ENCODE measurements around the gene PRDM16. TPM values are rescaled to one million over a fixed set of nuclear protein-coding genes. Genes with fewer than 3 reads are reported as not detected.

Gene PRDM16
- total RNA-seq, 1 experiment from 2014 or later: 1.6 TPM

DNA sequence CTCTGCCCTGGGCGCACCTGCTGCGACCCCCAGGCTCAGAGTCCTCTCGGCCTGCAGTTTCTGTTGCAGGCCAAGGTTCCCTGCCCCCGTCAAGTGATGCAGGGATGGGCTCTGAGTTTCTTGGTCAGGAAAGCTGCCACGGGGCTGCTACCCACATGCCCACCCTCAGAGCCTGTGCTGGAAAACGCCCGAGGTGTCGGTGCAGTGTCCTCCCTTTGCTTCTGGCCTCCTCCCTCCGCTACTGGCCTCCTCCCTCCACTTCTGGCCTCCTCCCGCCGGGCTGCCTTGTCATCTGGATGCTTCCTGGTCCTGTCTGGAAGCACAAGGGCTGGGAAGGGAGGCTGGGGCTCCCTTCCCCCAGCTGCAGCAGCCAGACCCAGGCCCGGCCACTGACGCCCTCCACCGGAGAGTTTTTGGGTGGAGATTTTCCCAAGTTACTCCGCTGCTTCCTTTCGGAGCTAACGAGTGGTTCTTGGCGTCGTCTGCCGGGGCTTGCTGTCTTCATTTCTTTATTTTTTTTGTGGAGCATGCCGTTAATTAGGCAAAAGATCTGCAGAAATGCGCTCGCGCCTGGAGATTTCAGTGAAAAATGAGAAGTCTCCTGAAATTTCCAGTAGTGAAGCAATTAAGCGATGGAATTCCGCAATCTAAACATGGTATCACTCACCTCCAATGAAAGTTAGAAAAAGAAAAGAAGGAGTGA is 17.4 kb downstream of the PRDM16 start:
- H3K36me3 Mint-ChIP-seq: no peaks in the 10 kb centered on the region
- H3K4me3 Mint-ChIP-seq: no peak overlapping the region
- ATAC-seq (no peak), DNase-seq (ENCODE audit: low spot score) (no peak)
- H3K27me3 Mint-ChIP-seq (ENCODE audit: low read depth): no peaks in the 10 kb centered on the region
- ChIA-PET POLR2A (no interaction called here), CTCF (no interaction called here)
- TF ChIP-seq EMX1 (CRISPR knock-in tag; IDR thresholded peaks at IDR 0.05) (no peak), IRF2 (CRISPR knock-in tag; IDR thresholded peaks at IDR 0.05; ENCODE audit: borderline replicate concordance, low read depth) (no peak), ZNF232 (CRISPR knock-in tag; IDR thresholded peaks at IDR 0.05) (no peak), ZNF121 (CRISPR knock-in tag; IDR thresholded peaks at IDR 0.05) (no peak), ZNF396 (CRISPR knock-in tag; IDR thresholded peaks at IDR 0.05; ENCODE audit: borderline replicate concordance) (no peak), MXD4 (CRISPR knock-in tag; IDR thresholded peaks at IDR 0.05; ENCODE audit: borderline replicate concordance) (no peak), ZNF317 (CRISPR knock-in tag; IDR thresholded peaks at IDR 0.05; ENCODE audit: borderline replicate concordance, low read depth) (no peak), TP53 (CRISPR knock-in tag; IDR thresholded peaks at IDR 0.05) (no peak), TEAD1 (CRISPR knock-in tag; IDR thresholded peaks at IDR 0.05) (no peak), ZNF219 (CRISPR knock-in tag; IDR thresholded peaks at IDR 0.05; ENCODE audit: borderline replicate concordance) (no peak)
- TF ChIP-seq, protein P1, sequence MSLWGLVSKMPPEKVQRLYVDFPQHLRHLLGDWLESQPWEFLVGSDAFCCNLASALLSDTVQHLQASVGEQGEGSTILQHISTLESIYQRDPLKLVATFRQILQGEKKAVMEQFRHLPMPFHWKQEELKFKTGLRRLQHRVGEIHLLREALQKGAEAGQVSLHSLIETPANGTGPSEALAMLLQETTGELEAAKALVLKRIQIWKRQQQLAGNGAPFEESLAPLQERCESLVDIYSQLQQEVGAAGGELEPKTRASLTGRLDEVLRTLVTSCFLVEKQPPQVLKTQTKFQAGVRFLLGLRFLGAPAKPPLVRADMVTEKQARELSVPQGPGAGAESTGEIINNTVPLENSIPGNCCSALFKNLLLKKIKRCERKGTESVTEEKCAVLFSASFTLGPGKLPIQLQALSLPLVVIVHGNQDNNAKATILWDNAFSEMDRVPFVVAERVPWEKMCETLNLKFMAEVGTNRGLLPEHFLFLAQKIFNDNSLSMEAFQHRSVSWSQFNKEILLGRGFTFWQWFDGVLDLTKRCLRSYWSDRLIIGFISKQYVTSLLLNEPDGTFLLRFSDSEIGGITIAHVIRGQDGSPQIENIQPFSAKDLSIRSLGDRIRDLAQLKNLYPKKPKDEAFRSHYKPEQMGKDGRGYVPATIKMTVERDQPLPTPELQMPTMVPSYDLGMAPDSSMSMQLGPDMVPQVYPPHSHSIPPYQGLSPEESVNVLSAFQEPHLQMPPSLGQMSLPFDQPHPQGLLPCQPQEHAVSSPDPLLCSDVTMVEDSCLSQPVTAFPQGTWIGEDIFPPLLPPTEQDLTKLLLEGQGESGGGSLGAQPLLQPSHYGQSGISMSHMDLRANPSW (CRISPR knock-in tag; conservative IDR thresholded peaks at IDR 0.05; ENCODE audit: low read depth): no peak
- TF ChIP-seq, protein P2, sequence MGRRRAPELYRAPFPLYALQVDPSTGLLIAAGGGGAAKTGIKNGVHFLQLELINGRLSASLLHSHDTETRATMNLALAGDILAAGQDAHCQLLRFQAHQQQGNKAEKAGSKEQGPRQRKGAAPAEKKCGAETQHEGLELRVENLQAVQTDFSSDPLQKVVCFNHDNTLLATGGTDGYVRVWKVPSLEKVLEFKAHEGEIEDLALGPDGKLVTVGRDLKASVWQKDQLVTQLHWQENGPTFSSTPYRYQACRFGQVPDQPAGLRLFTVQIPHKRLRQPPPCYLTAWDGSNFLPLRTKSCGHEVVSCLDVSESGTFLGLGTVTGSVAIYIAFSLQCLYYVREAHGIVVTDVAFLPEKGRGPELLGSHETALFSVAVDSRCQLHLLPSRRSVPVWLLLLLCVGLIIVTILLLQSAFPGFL (CRISPR knock-in tag; IDR thresholded peaks at IDR 0.05; ENCODE audit: borderline replicate concordance): no peak
- TF ChIP-seq, protein P3, sequence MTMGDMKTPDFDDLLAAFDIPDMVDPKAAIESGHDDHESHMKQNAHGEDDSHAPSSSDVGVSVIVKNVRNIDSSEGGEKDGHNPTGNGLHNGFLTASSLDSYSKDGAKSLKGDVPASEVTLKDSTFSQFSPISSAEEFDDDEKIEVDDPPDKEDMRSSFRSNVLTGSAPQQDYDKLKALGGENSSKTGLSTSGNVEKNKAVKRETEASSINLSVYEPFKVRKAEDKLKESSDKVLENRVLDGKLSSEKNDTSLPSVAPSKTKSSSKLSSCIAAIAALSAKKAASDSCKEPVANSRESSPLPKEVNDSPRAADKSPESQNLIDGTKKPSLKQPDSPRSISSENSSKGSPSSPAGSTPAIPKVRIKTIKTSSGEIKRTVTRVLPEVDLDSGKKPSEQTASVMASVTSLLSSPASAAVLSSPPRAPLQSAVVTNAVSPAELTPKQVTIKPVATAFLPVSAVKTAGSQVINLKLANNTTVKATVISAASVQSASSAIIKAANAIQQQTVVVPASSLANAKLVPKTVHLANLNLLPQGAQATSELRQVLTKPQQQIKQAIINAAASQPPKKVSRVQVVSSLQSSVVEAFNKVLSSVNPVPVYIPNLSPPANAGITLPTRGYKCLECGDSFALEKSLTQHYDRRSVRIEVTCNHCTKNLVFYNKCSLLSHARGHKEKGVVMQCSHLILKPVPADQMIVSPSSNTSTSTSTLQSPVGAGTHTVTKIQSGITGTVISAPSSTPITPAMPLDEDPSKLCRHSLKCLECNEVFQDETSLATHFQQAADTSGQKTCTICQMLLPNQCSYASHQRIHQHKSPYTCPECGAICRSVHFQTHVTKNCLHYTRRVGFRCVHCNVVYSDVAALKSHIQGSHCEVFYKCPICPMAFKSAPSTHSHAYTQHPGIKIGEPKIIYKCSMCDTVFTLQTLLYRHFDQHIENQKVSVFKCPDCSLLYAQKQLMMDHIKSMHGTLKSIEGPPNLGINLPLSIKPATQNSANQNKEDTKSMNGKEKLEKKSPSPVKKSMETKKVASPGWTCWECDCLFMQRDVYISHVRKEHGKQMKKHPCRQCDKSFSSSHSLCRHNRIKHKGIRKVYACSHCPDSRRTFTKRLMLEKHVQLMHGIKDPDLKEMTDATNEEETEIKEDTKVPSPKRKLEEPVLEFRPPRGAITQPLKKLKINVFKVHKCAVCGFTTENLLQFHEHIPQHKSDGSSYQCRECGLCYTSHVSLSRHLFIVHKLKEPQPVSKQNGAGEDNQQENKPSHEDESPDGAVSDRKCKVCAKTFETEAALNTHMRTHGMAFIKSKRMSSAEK (CRISPR knock-in tag; IDR thresholded peaks at IDR 0.05; ENCODE audit: borderline replicate concordance): no peak
- no peaks in the 10 kb centered on the region for H3K4me1 Mint-ChIP-seq
- H3K27ac Mint-ChIP-seq: no peak overlapping the region
- no peaks in the 10 kb centered on the region for H3K9me3 Mint-ChIP-seq

DNA sequence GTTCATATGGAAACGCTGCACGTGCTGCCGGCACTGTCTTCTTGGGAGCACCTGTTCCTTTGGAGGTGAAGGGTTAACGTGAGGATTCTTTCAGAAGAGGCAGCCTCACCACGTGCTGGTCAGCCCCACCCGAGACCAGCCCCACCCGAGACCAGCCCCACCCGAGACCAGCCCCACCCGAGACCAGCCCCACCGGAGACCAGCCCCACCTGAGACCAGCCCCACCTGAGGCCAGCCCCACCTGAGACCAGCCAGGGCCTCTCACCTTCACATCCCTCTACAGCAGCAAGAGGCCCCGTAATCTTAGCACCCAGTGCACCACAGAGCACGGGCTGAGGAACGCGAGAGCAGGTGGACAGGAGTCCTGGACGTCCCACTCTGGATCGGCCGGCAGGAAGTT is 18.0 kb downstream of the PRDM16 start:
- no peaks in the 10 kb centered on the region for H3K4me1 Mint-ChIP-seq
- no peaks in the 10 kb centered on the region for H3K9me3 Mint-ChIP-seq
- no peaks in the 10 kb centered on the region for H3K27me3 Mint-ChIP-seq (ENCODE audit: low read depth)
- no peak for TF ChIP-seq ETV6 (CRISPR knock-in tag; IDR thresholded peaks at IDR 0.05)
- no peak for TF ChIP-seq ZNF317 (CRISPR knock-in tag; IDR thresholded peaks at IDR 0.05; ENCODE audit: borderline replicate concordance, low read depth)
- TF ChIP-seq, protein P4, sequence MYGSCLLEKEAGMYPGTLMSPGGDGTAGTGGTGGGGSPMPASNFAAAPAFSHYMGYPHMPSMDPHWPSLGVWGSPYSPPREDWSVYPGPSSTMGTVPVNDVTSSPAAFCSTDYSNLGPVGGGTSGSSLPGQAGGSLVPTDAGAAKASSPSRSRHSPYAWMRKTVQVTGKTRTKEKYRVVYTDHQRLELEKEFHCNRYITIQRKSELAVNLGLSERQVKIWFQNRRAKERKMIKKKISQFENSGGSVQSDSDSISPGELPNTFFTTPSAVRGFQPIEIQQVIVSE (CRISPR knock-in tag; IDR thresholded peaks at IDR 0.05; ENCODE audit: borderline replicate concordance): no peak
- TF ChIP-seq, protein P5, sequence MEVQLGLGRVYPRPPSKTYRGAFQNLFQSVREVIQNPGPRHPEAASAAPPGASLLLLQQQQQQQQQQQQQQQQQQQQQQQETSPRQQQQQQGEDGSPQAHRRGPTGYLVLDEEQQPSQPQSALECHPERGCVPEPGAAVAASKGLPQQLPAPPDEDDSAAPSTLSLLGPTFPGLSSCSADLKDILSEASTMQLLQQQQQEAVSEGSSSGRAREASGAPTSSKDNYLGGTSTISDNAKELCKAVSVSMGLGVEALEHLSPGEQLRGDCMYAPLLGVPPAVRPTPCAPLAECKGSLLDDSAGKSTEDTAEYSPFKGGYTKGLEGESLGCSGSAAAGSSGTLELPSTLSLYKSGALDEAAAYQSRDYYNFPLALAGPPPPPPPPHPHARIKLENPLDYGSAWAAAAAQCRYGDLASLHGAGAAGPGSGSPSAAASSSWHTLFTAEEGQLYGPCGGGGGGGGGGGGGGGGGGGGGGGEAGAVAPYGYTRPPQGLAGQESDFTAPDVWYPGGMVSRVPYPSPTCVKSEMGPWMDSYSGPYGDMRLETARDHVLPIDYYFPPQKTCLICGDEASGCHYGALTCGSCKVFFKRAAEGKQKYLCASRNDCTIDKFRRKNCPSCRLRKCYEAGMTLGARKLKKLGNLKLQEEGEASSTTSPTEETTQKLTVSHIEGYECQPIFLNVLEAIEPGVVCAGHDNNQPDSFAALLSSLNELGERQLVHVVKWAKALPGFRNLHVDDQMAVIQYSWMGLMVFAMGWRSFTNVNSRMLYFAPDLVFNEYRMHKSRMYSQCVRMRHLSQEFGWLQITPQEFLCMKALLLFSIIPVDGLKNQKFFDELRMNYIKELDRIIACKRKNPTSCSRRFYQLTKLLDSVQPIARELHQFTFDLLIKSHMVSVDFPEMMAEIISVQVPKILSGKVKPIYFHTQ (CRISPR knock-in tag; IDR thresholded peaks at IDR 0.05): no peak
- TF ChIP-seq, protein P6, sequence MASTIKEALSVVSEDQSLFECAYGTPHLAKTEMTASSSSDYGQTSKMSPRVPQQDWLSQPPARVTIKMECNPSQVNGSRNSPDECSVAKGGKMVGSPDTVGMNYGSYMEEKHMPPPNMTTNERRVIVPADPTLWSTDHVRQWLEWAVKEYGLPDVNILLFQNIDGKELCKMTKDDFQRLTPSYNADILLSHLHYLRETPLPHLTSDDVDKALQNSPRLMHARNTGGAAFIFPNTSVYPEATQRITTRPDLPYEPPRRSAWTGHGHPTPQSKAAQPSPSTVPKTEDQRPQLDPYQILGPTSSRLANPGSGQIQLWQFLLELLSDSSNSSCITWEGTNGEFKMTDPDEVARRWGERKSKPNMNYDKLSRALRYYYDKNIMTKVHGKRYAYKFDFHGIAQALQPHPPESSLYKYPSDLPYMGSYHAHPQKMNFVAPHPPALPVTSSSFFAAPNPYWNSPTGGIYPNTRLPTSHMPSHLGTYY (CRISPR knock-in tag; IDR thresholded peaks at IDR 0.05): no peak
- TF ChIP-seq ZNF121 (CRISPR knock-in tag; IDR thresholded peaks at IDR 0.05): no peak
- no peak for TF ChIP-seq FOXK1 (CRISPR knock-in tag; IDR thresholded peaks at IDR 0.05)
- TF ChIP-seq EMX1 (CRISPR knock-in tag; IDR thresholded peaks at IDR 0.05): no peak
- no peak for TF ChIP-seq KAT7 (CRISPR knock-in tag; IDR thresholded peaks at IDR 0.05; ENCODE audit: borderline replicate concordance)
- no peak for TF ChIP-seq TEAD4 (CRISPR knock-in tag; IDR thresholded peaks at IDR 0.05)
- no peak for TF ChIP-seq NFYB (CRISPR knock-in tag; conservative IDR thresholded peaks at IDR 0.05; ENCODE audit: low read depth)
- no peak for TF ChIP-seq GTF2I (CRISPR knock-in tag; conservative IDR thresholded peaks at IDR 0.05)

More for the DNA sequence above, 18.0 kb downstream of the PRDM16 start:
- POLR2A ChIA-PET: no interaction called here
- Mint-ChIP-seq H3K36me3 (no peaks in the 10 kb centered on the region), H3K4me3 (no peak overlapping the region), H3K27ac (no peak overlapping the region)
- CTCF ChIA-PET: no interaction called here
- no peak for DNase-seq (ENCODE audit: low spot score)
- ATAC-seq: no peak
